ENCODE data around the gene TUBA8.
"Not testable (repeated sequence)": the region's sequence is repeated elsewhere in the genome, so short reads cannot be mapped to it uniquely, and the experiment has no call there.

The TUBA8 gene

DNA sequence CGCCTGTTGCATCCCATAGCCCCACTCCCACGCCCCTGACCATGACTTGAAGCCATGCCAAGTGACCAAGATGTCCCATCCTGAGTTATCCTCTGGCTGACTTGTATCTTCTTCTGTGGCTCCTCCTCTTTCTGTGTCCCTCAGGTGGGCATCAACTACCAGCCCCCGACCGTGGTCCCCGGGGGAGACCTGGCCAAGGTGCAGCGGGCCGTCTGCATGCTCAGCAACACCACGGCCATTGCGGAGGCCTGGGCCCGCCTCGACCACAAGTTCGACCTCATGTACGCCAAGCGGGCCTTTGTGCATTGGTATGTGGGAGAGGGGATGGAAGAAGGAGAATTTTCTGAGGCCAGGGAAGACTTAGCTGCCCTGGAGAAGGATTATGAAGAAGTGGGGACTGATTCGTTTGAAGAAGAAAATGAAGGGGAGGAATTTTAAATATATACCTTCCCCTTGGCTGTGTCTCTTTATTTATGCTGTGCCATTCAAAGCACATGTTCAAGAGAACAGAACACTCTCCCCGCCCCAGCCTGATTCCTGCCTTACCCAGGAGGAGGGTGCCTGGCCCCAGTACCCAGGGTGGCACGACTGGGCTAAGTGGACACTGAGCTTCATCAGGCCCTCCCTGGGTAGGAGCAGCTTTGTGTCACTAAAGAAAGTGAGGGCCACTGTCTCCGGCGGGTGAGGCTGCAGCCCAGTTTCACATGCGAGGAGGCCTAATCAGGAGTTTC lies 20.3 kb downstream of the TUBA8 start:
- Histone ChIP-seq H3K27ac (ENCODE audit: low read depth, low read length, severe bottlenecking) (no peak overlapping the region), H3K4me1 (ENCODE audit: control insufficient read depth, insufficient read depth, low read length, poor library complexity, severe bottlenecking) (no peaks in the 10 kb centered on the region), H3K36me3 (ENCODE audit: control insufficient read depth, insufficient read depth, low read length) (no peaks in the 10 kb centered on the region), H3K9me3 (ENCODE audit: control insufficient read depth, low read length) (no peaks in the 10 kb centered on the region), H3K4me3 (ENCODE audit: extremely low read depth, insufficient read depth, low read length, poor library complexity, severe bottlenecking) (no peak overlapping the region)
- 91 to 94% methylated on average over 16 to 20 of the region's 20 CpGs for WGBS, 2 experiments (ENCODE audit: insufficient coverage in 2 of 2)

DNA sequence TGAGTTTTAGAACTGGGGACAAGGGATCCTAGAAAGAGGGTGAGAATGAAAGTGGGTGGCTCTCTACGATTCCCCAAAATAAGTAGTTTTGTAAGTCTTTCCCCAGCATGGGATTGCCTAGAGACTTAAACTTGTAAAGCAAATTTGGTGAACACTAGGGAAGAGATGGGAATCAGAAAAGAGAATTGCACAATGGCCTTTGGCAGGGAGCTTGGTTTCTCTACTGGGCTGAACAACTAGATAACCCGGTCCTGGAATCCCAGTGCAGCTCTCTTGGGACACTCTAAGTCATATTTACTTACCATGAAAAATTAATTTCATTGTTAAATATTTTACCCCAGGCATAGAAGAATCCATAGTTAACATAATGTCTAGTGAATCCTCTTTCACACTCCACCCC lies 22.8 kb downstream of the TUBA8 start:
- no peak overlapping the region for H3K4me3 ChIP-seq (ENCODE audit: extremely low read depth, insufficient read depth, low read length, poor library complexity, severe bottlenecking)
- no peaks in the 10 kb centered on the region for H3K36me3 ChIP-seq (ENCODE audit: control insufficient read depth, insufficient read depth, low read length)
- no peak overlapping the region for H3K27ac ChIP-seq (ENCODE audit: low read depth, low read length, severe bottlenecking)
- no peaks in the 10 kb centered on the region for H3K4me1 ChIP-seq (ENCODE audit: control insufficient read depth, insufficient read depth, low read length, poor library complexity, severe bottlenecking)
- H3K9me3 ChIP-seq (ENCODE audit: control insufficient read depth, low read length), result no peaks in the 10 kb centered on the region
- 72 to 82% methylated on average over 2 of the region's 2 CpGs for WGBS, 2 experiments (ENCODE audit: insufficient coverage in 2 of 2)

DNA sequence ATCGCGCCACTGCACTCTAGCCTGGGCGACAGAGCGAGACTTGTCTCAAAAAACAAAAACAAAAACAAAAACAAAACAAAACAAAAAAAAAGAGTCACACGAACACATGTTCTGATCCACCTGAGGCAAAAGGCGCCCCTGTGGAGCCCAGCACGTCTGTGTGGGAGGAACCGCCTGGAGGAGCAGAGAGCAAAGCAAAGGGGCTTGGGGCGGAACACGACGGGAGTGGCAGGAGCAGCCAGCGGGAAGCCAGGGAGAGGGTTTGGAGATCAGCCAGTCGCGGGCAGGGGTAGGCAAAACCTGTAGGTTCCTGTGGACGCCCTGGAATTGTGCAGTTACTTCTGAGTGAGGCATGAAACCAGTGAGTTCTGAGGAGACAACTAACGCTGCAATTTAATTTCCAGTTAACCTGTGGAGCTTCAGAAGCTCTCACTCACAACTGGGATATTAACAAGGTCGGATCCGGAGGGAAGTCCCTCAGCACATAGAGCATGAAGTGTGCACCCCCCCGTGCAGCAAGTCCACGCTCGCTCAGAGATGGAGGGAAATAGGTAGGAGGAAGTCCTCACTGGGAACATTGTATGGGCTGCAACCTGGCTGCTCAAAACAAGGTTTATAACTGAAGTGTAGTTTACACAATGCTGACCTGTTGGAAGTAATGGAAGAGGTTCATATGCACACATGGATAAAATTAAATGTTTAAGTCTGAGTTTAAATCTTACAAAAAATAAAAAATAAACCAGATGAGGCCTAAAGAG lies 26.1 kb downstream of the TUBA8 start:
- Histone ChIP-seq H3K4me1 (ENCODE audit: control insufficient read depth, insufficient read depth, low read length, poor library complexity, severe bottlenecking) (no peaks in the 10 kb centered on the region), H3K27ac (ENCODE audit: low read depth, low read length, severe bottlenecking) (no peak overlapping the region), H3K4me3 (ENCODE audit: extremely low read depth, insufficient read depth, low read length, poor library complexity, severe bottlenecking) (no peak overlapping the region), H3K36me3 (ENCODE audit: control insufficient read depth, insufficient read depth, low read length) (no peaks in the 10 kb centered on the region), H3K9me3 (ENCODE audit: control insufficient read depth, low read length) (no peaks in the 10 kb centered on the region)
- 90 to 95% methylated on average over 17 to 19 of the region's 21 CpGs for WGBS, 2 experiments (ENCODE audit: insufficient coverage in 2 of 2)

GRCh38 chr22:18141004-18141403 lies 30.4 kb downstream of the TUBA8 start:
- H3K4me3 ChIP-seq (ENCODE audit: extremely low read depth, insufficient read depth, low read length, poor library complexity, severe bottlenecking); H3K9me3 ChIP-seq (ENCODE audit: control insufficient read depth, low read length); H3K27ac ChIP-seq (ENCODE audit: low read depth, low read length, severe bottlenecking); H3K4me1 ChIP-seq (ENCODE audit: control insufficient read depth, insufficient read depth, low read length, poor library complexity, severe bottlenecking); H3K36me3 ChIP-seq (ENCODE audit: control insufficient read depth, insufficient read depth, low read length): not testable (repeated sequence)
- WGBS, 2 experiments (ENCODE audit: insufficient coverage in 2 of 2), result 100% methylated on average over 4 to 6 of the region's 6 CpGs

- H3K9me3 ChIP-seq (ENCODE audit: control insufficient read depth, low read length), result no peaks in the 10 kb centered on the region
- no peak overlapping the region for H3K27ac ChIP-seq (ENCODE audit: low read depth, low read length, severe bottlenecking)
- no peaks in the 10 kb centered on the region for H3K36me3 ChIP-seq (ENCODE audit: control insufficient read depth, insufficient read depth, low read length)
- no peaks in the 10 kb centered on the region for H3K4me1 ChIP-seq (ENCODE audit: control insufficient read depth, insufficient read depth, low read length, poor library complexity, severe bottlenecking)
- no peak overlapping the region for H3K4me3 ChIP-seq (ENCODE audit: extremely low read depth, insufficient read depth, low read length, poor library complexity, severe bottlenecking)
Measured at GRCh38 chr22:18144105-18144504, 33.5 kb downstream of the TUBA8 start.

GRCh38 chr22:18145676-18146388 lies 35.2 kb downstream of the TUBA8 start:
- H3K4me3 ChIP-seq (ENCODE audit: extremely low read depth, insufficient read depth, low read length, poor library complexity, severe bottlenecking), result no peak overlapping the region
- 92 to 95% methylated on average over 18 of the region's 23 CpGs for WGBS, 2 experiments (ENCODE audit: insufficient coverage in 2 of 2)
- no peaks in the 10 kb centered on the region for H3K36me3 ChIP-seq (ENCODE audit: control insufficient read depth, insufficient read depth, low read length)
- no peaks in the 10 kb centered on the region for H3K4me1 ChIP-seq (ENCODE audit: control insufficient read depth, insufficient read depth, low read length, poor library complexity, severe bottlenecking)
- no peaks in the 10 kb centered on the region for H3K9me3 ChIP-seq (ENCODE audit: control insufficient read depth, low read length)
- no peak overlapping the region for H3K27ac ChIP-seq (ENCODE audit: low read depth, low read length, severe bottlenecking)

GRCh38 chr22:18146389-18146753 lies 35.8 kb downstream of the TUBA8 start:
- no peak overlapping the region for H3K27ac ChIP-seq (ENCODE audit: low read depth, low read length, severe bottlenecking)
- 100% methylated on average over 1 of the region's 3 CpGs; no CpG with 5 or more reads in 1 of the 2 experiments for WGBS, 2 experiments (ENCODE audit: insufficient coverage in 2 of 2)
- no peaks in the 10 kb centered on the region for H3K4me1 ChIP-seq (ENCODE audit: control insufficient read depth, insufficient read depth, low read length, poor library complexity, severe bottlenecking)
- no peak overlapping the region for H3K4me3 ChIP-seq (ENCODE audit: extremely low read depth, insufficient read depth, low read length, poor library complexity, severe bottlenecking)
- H3K9me3 ChIP-seq (ENCODE audit: control insufficient read depth, low read length), result no peaks in the 10 kb centered on the region
- no peaks in the 10 kb centered on the region for H3K36me3 ChIP-seq (ENCODE audit: control insufficient read depth, insufficient read depth, low read length)

DNA sequence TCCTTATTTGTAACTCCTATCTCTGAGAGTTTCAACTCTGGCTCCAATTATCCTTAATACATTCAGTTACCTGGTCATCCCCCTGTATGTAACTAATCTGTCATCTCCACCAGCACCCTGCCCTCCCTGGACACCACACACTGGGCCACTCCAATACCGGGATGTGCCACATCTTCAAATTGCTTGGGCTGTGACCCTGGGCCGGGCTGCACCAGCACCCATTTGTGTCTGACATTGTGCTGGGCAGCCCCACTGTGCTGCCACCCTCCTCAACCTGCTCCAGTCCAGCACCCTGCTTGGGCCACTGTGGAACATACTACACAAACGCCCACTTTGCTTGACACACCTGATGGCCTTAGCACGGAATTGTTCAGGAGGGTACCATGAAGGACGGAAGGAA lies 37.2 kb downstream of the TUBA8 start:
- H3K4me1 ChIP-seq (ENCODE audit: control insufficient read depth, insufficient read depth, low read length, poor library complexity, severe bottlenecking), result no peaks in the 10 kb centered on the region
- no peak overlapping the region for H3K27ac ChIP-seq (ENCODE audit: low read depth, low read length, severe bottlenecking)
- H3K36me3 ChIP-seq (ENCODE audit: control insufficient read depth, insufficient read depth, low read length), result no peaks in the 10 kb centered on the region
- no peak overlapping the region for H3K4me3 ChIP-seq (ENCODE audit: extremely low read depth, insufficient read depth, low read length, poor library complexity, severe bottlenecking)
- 94 to 100% methylated on average over 2 to 3 of the region's 5 CpGs for WGBS, 2 experiments (ENCODE audit: insufficient coverage in 2 of 2)
- no peaks in the 10 kb centered on the region for H3K9me3 ChIP-seq (ENCODE audit: control insufficient read depth, low read length)

DNA sequence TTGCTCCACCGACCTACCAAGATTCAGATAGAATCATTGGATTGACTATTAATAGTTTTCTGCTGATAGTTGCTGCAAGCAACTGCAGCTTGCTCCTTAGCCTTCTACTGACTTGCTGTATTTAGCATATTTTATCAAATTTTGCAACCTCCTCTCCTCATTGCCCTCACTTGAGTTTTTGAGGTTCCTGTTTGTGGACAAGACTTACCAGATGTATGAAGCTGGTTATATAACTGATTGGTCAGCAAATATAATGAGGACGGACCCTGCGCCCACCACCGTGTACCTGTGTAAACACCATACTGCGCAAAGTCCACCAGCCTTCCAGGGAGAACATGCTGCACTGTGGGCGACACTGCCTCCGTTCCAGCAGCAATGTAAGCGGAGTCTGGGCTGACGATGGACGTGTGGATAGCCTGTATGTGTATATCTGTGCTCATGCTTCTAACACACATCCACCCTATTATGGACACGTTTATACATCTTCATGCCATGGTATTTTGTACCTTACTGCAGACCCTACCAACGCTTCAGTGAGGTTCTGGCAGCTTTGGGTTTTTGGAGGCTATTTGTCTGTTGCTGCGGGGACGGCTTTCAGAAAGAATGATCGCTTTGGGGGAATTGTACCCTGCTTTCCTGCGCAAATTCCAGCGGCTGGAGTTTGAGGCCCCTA lies 37.8 kb downstream of the TUBA8 start:
- Histone ChIP-seq H3K4me1 (ENCODE audit: control insufficient read depth, insufficient read depth, low read length, poor library complexity, severe bottlenecking) (no peaks in the 10 kb centered on the region), H3K36me3 (ENCODE audit: control insufficient read depth, insufficient read depth, low read length) (no peaks in the 10 kb centered on the region), H3K4me3 (ENCODE audit: extremely low read depth, insufficient read depth, low read length, poor library complexity, severe bottlenecking) (no peak overlapping the region), H3K27ac (ENCODE audit: low read depth, low read length, severe bottlenecking) (no peak overlapping the region), H3K9me3 (ENCODE audit: control insufficient read depth, low read length) (no peaks in the 10 kb centered on the region)
- 96 to 99% methylated on average over 11 of the region's 17 CpGs for WGBS, 2 experiments (ENCODE audit: insufficient coverage in 2 of 2)

- WGBS, 2 experiments (ENCODE audit: insufficient coverage in 2 of 2), result 88 to 93% methylated on average over 5 to 8 of the region's 8 CpGs
- H3K4me3 ChIP-seq (ENCODE audit: extremely low read depth, insufficient read depth, low read length, poor library complexity, severe bottlenecking), result no peak overlapping the region
- no peak overlapping the region for H3K27ac ChIP-seq (ENCODE audit: low read depth, low read length, severe bottlenecking)
- H3K4me1 ChIP-seq (ENCODE audit: control insufficient read depth, insufficient read depth, low read length, poor library complexity, severe bottlenecking), result peaks cover 6% of the 10 kb centered on the region
- no peaks in the 10 kb centered on the region for H3K36me3 ChIP-seq (ENCODE audit: control insufficient read depth, insufficient read depth, low read length)
- H3K9me3 ChIP-seq (ENCODE audit: control insufficient read depth, low read length), result no peaks in the 10 kb centered on the region
Measured at GRCh38 chr22:18152519-18152918, 41.9 kb downstream of the TUBA8 start.

Measured in mesodermal cell (in vitro differentiated cells).